ENCODE data around the gene DNAJC11.
A peak's percentile ranks its signal among the peaks of the same experiment; 100 is the strongest.
"Not testable (repeated sequence)": the region's sequence is repeated elsewhere in the genome, so short reads cannot be mapped to it uniquely, and the experiment has no call there.

Gene DNAJC11

GRCh38 chr1:6652986-6653385 lies 48.6 kb downstream of the DNAJC11 start:
- TF ChIP-seq, protein P1, sequence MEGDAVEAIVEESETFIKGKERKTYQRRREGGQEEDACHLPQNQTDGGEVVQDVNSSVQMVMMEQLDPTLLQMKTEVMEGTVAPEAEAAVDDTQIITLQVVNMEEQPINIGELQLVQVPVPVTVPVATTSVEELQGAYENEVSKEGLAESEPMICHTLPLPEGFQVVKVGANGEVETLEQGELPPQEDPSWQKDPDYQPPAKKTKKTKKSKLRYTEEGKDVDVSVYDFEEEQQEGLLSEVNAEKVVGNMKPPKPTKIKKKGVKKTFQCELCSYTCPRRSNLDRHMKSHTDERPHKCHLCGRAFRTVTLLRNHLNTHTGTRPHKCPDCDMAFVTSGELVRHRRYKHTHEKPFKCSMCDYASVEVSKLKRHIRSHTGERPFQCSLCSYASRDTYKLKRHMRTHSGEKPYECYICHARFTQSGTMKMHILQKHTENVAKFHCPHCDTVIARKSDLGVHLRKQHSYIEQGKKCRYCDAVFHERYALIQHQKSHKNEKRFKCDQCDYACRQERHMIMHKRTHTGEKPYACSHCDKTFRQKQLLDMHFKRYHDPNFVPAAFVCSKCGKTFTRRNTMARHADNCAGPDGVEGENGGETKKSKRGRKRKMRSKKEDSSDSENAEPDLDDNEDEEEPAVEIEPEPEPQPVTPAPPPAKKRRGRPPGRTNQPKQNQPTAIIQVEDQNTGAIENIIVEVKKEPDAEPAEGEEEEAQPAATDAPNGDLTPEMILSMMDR (IDR thresholded peaks at IDR 0.05): no peak
- TF ChIP-seq ZFX (IDR thresholded peaks at IDR 0.05; ENCODE audit: borderline replicate concordance): no peak
- H3K27ac ChIP-seq: no peak overlapping the region

DNA sequence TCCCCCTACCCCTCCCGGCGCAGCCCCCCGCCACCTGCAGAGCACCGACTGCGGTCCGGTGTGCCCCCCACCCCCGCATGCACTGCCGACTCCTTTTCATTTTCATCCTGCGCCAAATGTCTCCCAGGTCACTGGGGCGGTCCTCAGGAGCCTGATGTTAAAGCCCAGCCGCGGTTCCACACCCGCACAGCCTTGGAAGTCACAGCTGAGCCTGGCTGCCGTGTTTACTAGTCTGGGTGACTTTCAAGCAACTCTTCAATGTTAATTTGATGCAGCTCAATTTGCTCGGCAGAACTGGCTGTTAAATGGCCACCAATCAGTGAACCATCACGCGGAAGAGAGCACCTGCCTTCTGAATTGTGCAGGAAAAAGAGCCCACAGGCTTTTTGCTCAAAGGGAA lies 49.7 kb downstream of the DNAJC11 start:
- H3K27ac ChIP-seq: no peak overlapping the region
- no peak for TF ChIP-seq ZFX (IDR thresholded peaks at IDR 0.05; ENCODE audit: borderline replicate concordance)
- TF ChIP-seq, protein P1 (IDR thresholded peaks at IDR 0.05): no peak

DNA sequence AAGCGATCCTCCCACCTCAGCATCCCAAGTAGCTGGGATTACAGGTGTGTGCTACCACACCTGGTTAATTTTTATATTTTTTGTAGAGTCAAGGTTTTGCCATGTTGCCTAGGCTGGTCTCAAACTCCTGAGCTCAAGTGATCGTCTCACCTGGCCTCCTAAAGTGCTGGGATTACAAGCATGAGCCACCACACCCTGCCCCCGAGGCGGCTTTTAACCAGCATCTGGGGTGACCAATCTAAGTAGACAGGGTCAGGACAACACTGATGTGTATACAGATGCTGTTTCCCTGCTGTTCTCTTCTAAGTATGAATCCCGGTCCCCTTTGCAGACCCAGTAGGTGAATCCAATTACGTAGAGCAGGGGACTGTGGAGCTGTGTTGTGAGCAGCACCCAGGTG lies 53.1 kb downstream of the DNAJC11 start:
- no peak overlapping the region for H3K27ac ChIP-seq
- TF ChIP-seq, protein P1 (IDR thresholded peaks at IDR 0.05): no peak
- TF ChIP-seq ZFX (IDR thresholded peaks at IDR 0.05; ENCODE audit: borderline replicate concordance): no peak

DNA sequence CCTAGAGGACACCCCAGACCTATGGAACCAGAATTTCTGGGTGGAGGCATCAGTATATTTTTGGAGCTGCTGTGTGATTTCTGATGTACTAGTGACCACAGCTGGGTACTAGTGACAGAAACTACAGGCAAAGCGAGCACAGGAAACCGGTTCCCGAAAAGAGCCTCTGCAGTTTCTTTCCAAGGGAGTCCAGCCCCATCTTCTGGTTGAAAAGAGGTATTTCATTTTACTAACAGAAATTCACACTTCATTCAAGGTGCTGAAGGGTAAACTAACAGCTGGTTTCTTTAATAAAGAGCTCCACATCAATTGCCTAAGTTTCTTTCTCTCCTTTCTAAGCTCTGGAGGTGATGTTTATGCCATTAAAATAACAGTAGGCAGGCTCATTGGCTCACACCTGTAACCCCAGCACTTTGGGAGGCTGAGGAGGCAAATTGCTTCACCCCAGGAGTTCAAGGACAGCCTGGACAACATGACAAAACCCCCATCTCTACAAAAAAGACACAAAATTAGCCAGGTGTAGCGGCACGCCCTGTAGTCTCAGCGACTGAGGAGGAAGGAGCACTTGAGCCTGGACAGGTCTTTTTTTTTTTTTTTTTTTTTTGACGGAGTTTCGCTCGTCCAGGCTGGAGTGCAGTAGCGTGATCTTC lies 55.0 kb downstream of the DNAJC11 start:
- TF ChIP-seq, protein P1 (IDR thresholded peaks at IDR 0.05): peak; percentile 66
- no peak for TF ChIP-seq ZFX (IDR thresholded peaks at IDR 0.05; ENCODE audit: borderline replicate concordance)
- H3K27ac ChIP-seq: no peak overlapping the region

GRCh38 chr1:6645018-6645417 lies 56.6 kb downstream of the DNAJC11 start:
- no peak overlapping the region for H3K27ac ChIP-seq
- TF ChIP-seq ZFX (IDR thresholded peaks at IDR 0.05; ENCODE audit: borderline replicate concordance): no peak
- TF ChIP-seq, protein P1 (IDR thresholded peaks at IDR 0.05): no peak

- not testable (repeated sequence) for H3K27ac ChIP-seq
Observed at GRCh38 chr1:6640867-6641266, 60.7 kb downstream of the DNAJC11 start.

- no peak for TF ChIP-seq ZFX (IDR thresholded peaks at IDR 0.05; ENCODE audit: borderline replicate concordance)
- TF ChIP-seq, protein P1 (IDR thresholded peaks at IDR 0.05): no peak
- H3K27ac ChIP-seq: no peak overlapping the region
Observed at GRCh38 chr1:6638226-6638625, 63.4 kb downstream of the DNAJC11 start.

DNA sequence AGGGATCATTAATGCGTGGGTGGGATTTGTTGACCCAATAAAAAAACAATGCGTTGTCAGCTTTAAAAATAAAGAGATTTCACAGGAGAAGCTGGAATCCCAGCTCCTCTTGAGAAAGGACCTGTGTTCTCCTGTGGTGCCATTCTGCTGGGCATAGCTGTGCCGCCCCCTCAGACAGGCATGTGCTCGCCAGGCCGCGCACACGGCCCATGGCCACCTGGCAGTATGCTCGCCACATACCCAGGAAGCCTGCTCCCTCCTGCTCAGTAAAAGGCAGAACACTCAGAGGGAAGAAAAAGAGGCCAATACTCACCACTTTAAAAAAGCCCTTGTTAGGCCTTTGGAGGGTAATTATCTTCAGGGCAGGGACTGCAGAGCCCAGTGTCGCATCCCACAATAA lies 63.8 kb downstream of the DNAJC11 start:
- H3K27ac ChIP-seq: no peak overlapping the region
- TF ChIP-seq ZFX (IDR thresholded peaks at IDR 0.05; ENCODE audit: borderline replicate concordance): no peak
- TF ChIP-seq, protein P1 (IDR thresholded peaks at IDR 0.05): no peak

- not testable (repeated sequence) for H3K27ac ChIP-seq
Observed at GRCh38 chr1:6636778-6637177, 64.8 kb downstream of the DNAJC11 start.
